ENCODE data around the gene POMGNT1.
"Not testable (repeated sequence)": the region's sequence is repeated elsewhere in the genome, so short reads cannot be mapped to it uniquely, and the experiment has no call there.

DNA sequence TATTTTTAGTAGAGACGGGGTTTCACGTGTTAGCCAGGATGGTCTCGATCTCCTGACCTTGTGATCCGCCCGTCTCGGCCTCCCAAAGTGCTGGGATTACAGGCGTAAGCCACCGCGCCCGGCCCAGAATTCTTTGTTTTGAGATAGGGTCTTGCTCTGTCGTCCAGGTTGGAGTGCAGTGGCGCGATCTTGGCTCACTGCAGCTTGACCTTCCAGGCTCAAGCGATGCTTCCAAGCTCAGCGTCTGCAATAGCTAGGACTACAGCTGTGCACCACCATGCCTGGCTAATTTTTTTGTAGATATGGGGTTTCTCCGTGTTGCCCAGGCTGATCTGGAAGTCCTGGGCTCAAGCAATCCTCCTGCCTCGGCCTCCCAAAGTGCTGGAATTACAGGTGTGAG, 47.9 kb upstream of the POMGNT1 start:
- TF ChIP-seq POLR2A (IDR thresholded peaks at IDR 0.05; ENCODE audit: extremely low read depth, insufficient read length); MYC (IDR thresholded peaks at IDR 0.05; ENCODE audit: low read depth, low read length): not testable (repeated sequence)
- TF ChIP-seq, protein P1, sequence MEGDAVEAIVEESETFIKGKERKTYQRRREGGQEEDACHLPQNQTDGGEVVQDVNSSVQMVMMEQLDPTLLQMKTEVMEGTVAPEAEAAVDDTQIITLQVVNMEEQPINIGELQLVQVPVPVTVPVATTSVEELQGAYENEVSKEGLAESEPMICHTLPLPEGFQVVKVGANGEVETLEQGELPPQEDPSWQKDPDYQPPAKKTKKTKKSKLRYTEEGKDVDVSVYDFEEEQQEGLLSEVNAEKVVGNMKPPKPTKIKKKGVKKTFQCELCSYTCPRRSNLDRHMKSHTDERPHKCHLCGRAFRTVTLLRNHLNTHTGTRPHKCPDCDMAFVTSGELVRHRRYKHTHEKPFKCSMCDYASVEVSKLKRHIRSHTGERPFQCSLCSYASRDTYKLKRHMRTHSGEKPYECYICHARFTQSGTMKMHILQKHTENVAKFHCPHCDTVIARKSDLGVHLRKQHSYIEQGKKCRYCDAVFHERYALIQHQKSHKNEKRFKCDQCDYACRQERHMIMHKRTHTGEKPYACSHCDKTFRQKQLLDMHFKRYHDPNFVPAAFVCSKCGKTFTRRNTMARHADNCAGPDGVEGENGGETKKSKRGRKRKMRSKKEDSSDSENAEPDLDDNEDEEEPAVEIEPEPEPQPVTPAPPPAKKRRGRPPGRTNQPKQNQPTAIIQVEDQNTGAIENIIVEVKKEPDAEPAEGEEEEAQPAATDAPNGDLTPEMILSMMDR (IDR thresholded peaks at IDR 0.05; ENCODE audit: low read depth, low read length) = not testable (repeated sequence)
- TF ChIP-seq, protein P2, sequence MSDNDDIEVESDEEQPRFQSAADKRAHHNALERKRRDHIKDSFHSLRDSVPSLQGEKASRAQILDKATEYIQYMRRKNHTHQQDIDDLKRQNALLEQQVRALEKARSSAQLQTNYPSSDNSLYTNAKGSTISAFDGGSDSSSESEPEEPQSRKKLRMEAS (IDR thresholded peaks at IDR 0.05; ENCODE audit: low read depth, low read length) = not testable (repeated sequence)
